GM19372 (cell line): ENCODE measurements around the gene BABAM1.

Experiments
- ATAC-seq: cut with Tn5 transposase; IDR thresholded peaks from one replicate; pipeline ENCODE4 v1.9.1; 2021; ENCODE audit warnings: mild to moderate bottlenecking, low read depth, moderate library complexity; ENCODE audit not compliant: unreplicated experiment

Gene BABAM1

GRCh38 chr19:17320435-17320834 is 53.2 kb downstream of the BABAM1 start:
- no peak for ATAC-seq

- ATAC-seq: no peak
These were observed 54.6 kb downstream of the BABAM1 start for GRCh38 chr19:17321655-17322489.

- no peak for ATAC-seq
These were observed 55.6 kb downstream of the BABAM1 start for GRCh38 chr19:17322854-17323253.

- ATAC-seq: no peak
These were observed 56.2 kb downstream of the BABAM1 start for GRCh38 chr19:17323300-17323963.

- ATAC-seq: no peak
These were observed 56.7 kb downstream of the BABAM1 start for GRCh38 chr19:17323964-17324332.

- ATAC-seq: no peak
These were observed 57.3 kb downstream of the BABAM1 start for GRCh38 chr19:17324357-17325114.

GRCh38 chr19:17325133-17325532 is 57.9 kb downstream of the BABAM1 start:
- ATAC-seq: no peak

- no peak for ATAC-seq
These were observed 58.8 kb downstream of the BABAM1 start for GRCh38 chr19:17325881-17326594.

- no peak for ATAC-seq
These were observed 59.3 kb downstream of the BABAM1 start for GRCh38 chr19:17326595-17326966.

GRCh38 chr19:17327068-17327653 is 59.9 kb downstream of the BABAM1 start:
- no peak for ATAC-seq

- no peak for ATAC-seq
These were observed 60.6 kb downstream of the BABAM1 start for GRCh38 chr19:17327654-17328516.
